HepG2 (cell line): ENCODE results near the gene FARSB. TPM values are rescaled to one million over a fixed set of nuclear protein-coding genes. Genes with fewer than 3 reads are reported as not detected.

Experiments used
- ATAC-seq: fragments of 200-7000 bp; cut with Tn5 transposase; 3 replicates; pipeline ENCODE4 v1.9.1; 2020; ENCODE audit warnings: mild to moderate bottlenecking, moderate library complexity
- BruUV-seq: library from RNA; stranded (reverse); fragments of 400-500 nt; replicated peaks from 2 replicates; lab custom pipeline; 2021; lab: Mats Ljungman, UMichigan
- CTCF ChIA-PET: fragments of 300-600 bp; formaldehyde crosslinking; extraction: SDS; loops from one replicate; lab custom pipeline; 2021; ENCODE audit warnings: low total read pairs, inconsistent platforms, low intra/inter-chr PET ratio; lab: Yijun Ruan, JAX
- POLR2A ChIA-PET: fragments of 350-600 bp; sonication (Branson Sonifier 250); formaldehyde crosslinking; loops from one replicate; lab custom pipeline; 2020; ENCODE audit warnings: antibody characterized with exemption, inconsistent platforms; lab: Yijun Ruan, JAX
- DNase-seq: peaks from one replicate; pipeline ENCODE4 v3.0.0-alpha.2; 2015; ENCODE audit warnings: low spot score
- FAIRE-seq: peaks from 3 replicates; lab custom pipeline; 2011; peaks lifted over from hg19 to GRCh38; lab: Jason Lieb, UNC
- H2AFZ ChIP-seq: one replicate; pipeline ENCODE4 v1.6.1; 2011; ENCODE audit warnings: low read length, inconsistent platforms
- H3K27ac ChIP-seq: fragments of 300-600 bp; 3 replicates; pipeline ENCODE4 v1.8.0; 2011; ENCODE audit warnings: mixed run types, mild to moderate bottlenecking, mixed read lengths, low read length, inconsistent platforms; ENCODE audit not compliant: insufficient read depth; ENCODE audit errors: extremely low read length
- H3K27me3 ChIP-seq, 2 experiments: fragments of 200-600 bp in 1 of 2; 2 replicates in 1 of 2; 3 replicates in 1 of 2; pipeline versions ENCODE4 v1.6.0 to v1.8.0; 2011; ENCODE audit warnings: low read length in 2 of 2, mild to moderate bottlenecking in 2 of 2, moderate library complexity in 2 of 2, inconsistent platforms in 1 of 2; ENCODE audit not compliant: insufficient read depth in 2 of 2, control insufficient read depth in 1 of 2
- H3K36me3 ChIP-seq, 2 experiments: fragments of 200-600 bp in 1 of 2; replicated peaks in 1 of 2; 2 replicates in 1 of 2; 3 replicates in 1 of 2; pipeline versions ENCODE4 v1.5.1 to v1.8.0; 2011; ENCODE audit warnings: low read length in 2 of 2, inconsistent platforms in 1 of 2; ENCODE audit not compliant: insufficient read depth in 2 of 2, control insufficient read depth in 1 of 2
- H3K4me1 ChIP-seq: 2 replicates; pipeline ENCODE4 v1.5.1; 2012; ENCODE audit warnings: low read length, inconsistent platforms; ENCODE audit not compliant: insufficient read depth
- H3K4me2 ChIP-seq: 2 replicates; pipeline ENCODE4 v1.6.0; 2011; ENCODE audit warnings: low read depth, low read length, inconsistent platforms
- H3K4me3 ChIP-seq, 3 experiments: fragments of 200-600 bp in 1 of 3; sonication (generic), shearing (Covaris generic) in 1 of 3; replicated peaks in 1 of 3; 2 replicates each; pipeline ENCODE4 v1.5.1; 2011 to 2016; ENCODE audit warnings: low read length in 3 of 3, inconsistent platforms in 2 of 3, low read depth in 2 of 3, mild to moderate bottlenecking in 2 of 3, control low read depth in 1 of 3, mixed read lengths in 1 of 3; ENCODE audit not compliant: insufficient read depth in 1 of 3
- H3K79me2 ChIP-seq: one replicate; pipeline ENCODE4 v1.6.1; 2011; ENCODE audit warnings: low read length, inconsistent platforms; ENCODE audit not compliant: insufficient read depth
- H3K9ac ChIP-seq: 2 replicates; pipeline ENCODE4 v1.6.0; 2011; ENCODE audit warnings: mild to moderate bottlenecking, low read depth, low read length, inconsistent platforms; ENCODE audit not compliant: insufficient read depth
- H3K9me3 ChIP-seq: 2 replicates; pipeline ENCODE4 v1.5.1; 2012; ENCODE audit warnings: mild to moderate bottlenecking, low read length
- H4K20me1 ChIP-seq: 2 replicates; pipeline ENCODE4 v1.6.0; 2011; ENCODE audit warnings: inconsistent platforms, mild to moderate bottlenecking, low read length, moderate library complexity; ENCODE audit not compliant: insufficient read depth
- ATF4 ChIP-seq, 2 experiments: fragments of 450-650 bp in 1 of 2; sonication (generic) in 1 of 2; formaldehyde crosslinking; IDR thresholded peaks; 2 replicates each; pipeline versions ENCODE4 v1.5.0 to v1.8.0; 2020 to 2022; ENCODE audit warnings: mild to moderate bottlenecking in 1 of 2, missing genetic modification reagents in 1 of 2
- MXI1 ChIP-seq: IDR thresholded peaks from 3 replicates; pipeline ENCODE4 v1.6.1; 2012; ENCODE audit warnings: low read depth, low read length, inconsistent platforms, borderline replicate concordance
- SIX1 ChIP-seq: sonication (generic); formaldehyde crosslinking; IDR thresholded peaks from 2 replicates; pipeline ENCODE4 v1.4.0; 2020; ENCODE audit warnings: missing genetic modification reagents, borderline replicate concordance
- SRSF4 ChIP-seq: fragments of 200-400 bp; formaldehyde crosslinking; IDR thresholded peaks from one replicate; pipeline ENCODE4 v1.6.1; 2018; ENCODE audit warnings: mild to moderate bottlenecking, low read depth, low read length, moderate library complexity; ENCODE audit not compliant: poor library complexity, severe bottlenecking
- STAT6 ChIP-seq: sonication (generic); formaldehyde crosslinking; IDR thresholded peaks from 2 replicates; pipeline ENCODE4 v1.4.0; 2020; ENCODE audit warnings: missing genetic modification reagents, mild to moderate bottlenecking, borderline replicate concordance
- YEATS4 ChIP-seq: sonication (generic); formaldehyde crosslinking; IDR thresholded peaks from 2 replicates; pipeline ENCODE4 v1.4.0; 2020; ENCODE audit warnings: missing genetic modification reagents, borderline replicate concordance
- ZC3H4 ChIP-seq: sonication (generic); formaldehyde crosslinking; IDR thresholded peaks from 2 replicates; pipeline ENCODE4 v1.4.0; 2020; ENCODE audit warnings: missing genetic modification reagents, borderline replicate concordance
- ZNF891 ChIP-seq: sonication (generic); formaldehyde crosslinking; IDR thresholded peaks from 2 replicates; pipeline ENCODE4 v1.5.0; 2020; ENCODE audit warnings: mild to moderate bottlenecking, missing genetic modification reagents
- WGBS: methylation state at CpG from one replicate; pipeline ENCODE4 v1.1.6; 2017; ENCODE audit warnings: low lambda C conversion rate; 5-methylcytosine and 5-hydroxymethylcytosine counted together
- in situ Hi-C: cut with HindIII; loops from 2 replicates; pipeline ENCODE4 v1.10.0; 2017; ENCODE audit warnings: low pct_unique_long_range_greater_than_20kb; ENCODE audit not compliant: extremely low pct_ligation_motif_present
- intact Hi-C: fragments of 100-400 bp; cut with micrococcal nuclease; formaldehyde crosslinking; loops from one replicate; pipeline ENCODE4 v1.10.0; 2022; ENCODE audit not compliant: unreplicated experiment
- polyA plus RNA-seq, 8 experiments: library from polyadenylated mRNA; depleted of rRNA in 3 of 8; stranded (reverse) in 7 of 8; unstranded in 1 of 8; fragments of >200 nt; fragmentation: Illumina TruSeq in 4 of 8; extraction: Trizol in 4 of 8; gene quantifications; 2 replicates each; pipeline versions ENCODE4 v1.2.1 to v1.2.3, GENCODE V29; 2011 to 2016; ENCODE audit warnings: low read depth in 4 of 8, missing spikeins in 1 of 8, mixed read lengths in 1 of 8; ENCODE audit not compliant: insufficient read depth in 1 of 8
- total RNA-seq, 5 experiments: library from RNA; depleted of rRNA; stranded (reverse); fragments of >200 nt; fragmentation: Illumina TruSeq; extraction: Trizol; gene quantifications; 2 replicates each; pipeline ENCODE4 v1.2.3, GENCODE V29; 2016; ENCODE audit warnings: low read depth in 1 of 5

Gene FARSB
- total and polyA plus RNA-seq, 2 of the 13 experiments (the other 11 are each of a cell fraction or from before 2014, with no cell fraction given), result 23.3 to 45.9 TPM

- no TSS peak for BruUV-seq
- Histone ChIP-seq H3K79me2 (no peaks in the 10 kb centered on the region), H3K9me3 (no peaks in the 10 kb centered on the region), H3K4me3 (no peak overlapping the region), H3K36me3 (peaks cover 24 to 68% of the 10 kb centered on the region in 2 experiments)
- no peak for DNase-seq
- TF ChIP-seq ZNF891 (CRISPR knock-in tag) (no peak), STAT6 (CRISPR knock-in tag) (no peak), YEATS4 (CRISPR knock-in tag) (no peak), ZC3H4 (CRISPR knock-in tag) (no peak), ATF4 (CRISPR knock-in tag; IDR thresholded peaks at IDR 0.05) (no peak), SIX1 (CRISPR knock-in tag) (no peak), MXI1 (no peak), SRSF4 (no peak)
- TF ChIP-seq, all 625 proteins: peak for 0
- CTCF ChIA-PET, result no interaction called here
- ATAC-seq, result no peak
- Histone ChIP-seq H3K4me2 (no peak overlapping the region), H2AFZ (no peak overlapping the region), H3K27me3 (no peaks in the 10 kb centered on the region), H3K9ac (no peak overlapping the region), H4K20me1 (no peaks in the 10 kb centered on the region), H3K4me1 (no peaks in the 10 kb centered on the region), H3K27ac (no peak overlapping the region)
- intact Hi-C loops, result no loop called here
- in situ Hi-C loops, result no loop called here
- 97% methylated on average over 1 of the region's 1 CpG for WGBS
- POLR2A ChIA-PET, result no interaction called here
- no peak for FAIRE-seq
Measured at GRCh38 chr2:222637067-222637466, 18.8 kb downstream of the FARSB start.
